Stimulated activated CD4-positive, alpha-beta T cell treated with anti-CD3 and anti-CD28 coated beads, Interleukin-12 subunit alpha, Interleukin-12 subunit beta, amount 100 ng/mL, for 24 hours (primary cell): Measurements from ENCODE around the gene ANKFY1.

Source experiments
- DNase-seq, 2 experiments: peaks; one replicate each; pipeline ENCODE4 v3.0.0-alpha.2; 2020; ENCODE audit warnings: low read depth in 2 of 2

ANKFY1 gene

DNA sequence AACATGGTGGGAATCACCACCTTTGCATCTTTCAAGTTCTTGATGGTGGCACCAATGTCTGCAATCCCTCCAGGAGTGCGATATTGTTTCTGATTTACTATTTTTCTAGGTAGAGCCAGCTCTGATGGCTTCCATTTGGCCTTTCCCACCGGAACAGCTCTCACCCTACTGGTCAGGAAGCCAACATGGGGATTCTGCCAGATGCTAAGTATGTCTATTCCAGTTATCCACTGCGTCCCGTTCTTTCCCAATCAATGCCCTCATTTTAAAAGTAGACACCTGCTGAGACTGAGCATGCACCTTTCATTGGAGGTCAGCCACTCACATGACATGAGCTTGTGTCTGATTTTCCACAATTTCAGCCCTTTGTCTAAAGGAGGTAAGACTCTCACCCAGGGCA lies 144.5 kb downstream of the ANKFY1 start:
- no peak for DNase-seq

DNA sequence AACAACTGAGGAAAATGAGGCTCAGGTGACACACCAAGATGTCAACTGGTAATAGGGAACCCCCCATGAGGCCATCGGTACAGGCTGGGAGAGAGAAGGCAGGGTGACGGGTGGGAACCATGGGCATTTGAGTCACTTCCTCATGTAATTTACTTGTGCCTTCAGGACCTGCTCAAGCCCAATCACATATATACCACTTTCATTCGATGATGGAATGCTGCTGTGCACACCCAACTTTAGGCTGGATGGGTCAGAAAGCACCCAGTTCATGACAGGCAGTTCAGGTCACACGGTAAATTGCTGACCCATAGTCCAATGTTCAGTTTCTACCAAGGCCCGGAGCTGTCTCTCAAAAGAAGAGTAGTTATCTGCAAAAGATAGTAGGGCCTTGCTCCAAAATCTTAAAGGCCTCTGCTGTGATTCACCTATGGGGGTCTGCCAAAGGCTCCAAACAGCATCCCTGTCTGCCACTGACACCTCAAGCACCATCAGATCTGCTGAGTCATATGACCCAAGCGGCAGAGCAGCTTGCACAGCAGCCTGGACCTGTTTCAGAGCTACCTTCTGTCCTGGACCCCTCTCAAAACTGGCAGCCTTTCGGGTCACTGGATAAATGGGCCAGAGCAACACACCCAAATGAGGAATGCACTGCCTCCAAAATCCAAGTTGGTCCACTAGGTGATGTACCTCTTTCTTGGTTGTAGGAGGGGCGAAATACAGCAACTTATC lies 145.6 kb downstream of the ANKFY1 start:
- DNase-seq = no peak

DNA sequence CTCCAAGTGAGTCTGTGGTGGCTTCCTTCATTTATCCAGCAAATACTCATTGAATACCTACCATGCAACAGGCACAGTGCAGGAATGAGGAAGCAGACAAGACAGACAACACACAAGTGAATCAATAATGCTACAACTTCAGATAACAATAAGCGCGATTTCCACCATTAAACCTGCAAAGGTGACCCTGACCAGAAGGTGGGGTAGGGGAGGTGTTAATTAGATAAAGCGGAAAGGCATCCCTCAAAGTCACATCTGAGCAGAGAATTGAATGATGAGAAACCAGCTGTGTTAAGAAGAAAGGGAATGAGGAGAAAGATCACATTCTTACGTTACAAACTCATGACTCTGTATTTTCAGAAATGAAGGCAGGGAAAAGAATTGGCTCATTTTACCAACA lies 147.3 kb downstream of the ANKFY1 start:
- DNase-seq = no peak
